K562 (cell line): ENCODE results near the gene HTR3B. TPM values are rescaled to one million over a fixed set of nuclear protein-coding genes. Genes with fewer than 3 reads are reported as not detected.

Source experiments
- ATAC-seq: fragments of 200-7000 bp; cut with Tn5 transposase; 3 replicates; pipeline ENCODE4 v1.9.1; 2020; ENCODE audit warnings: moderate library complexity
- BruUV-seq: library from RNA; stranded (reverse); fragments of 400-500 nt; replicated peaks from 2 replicates; lab custom pipeline; 2021; lab: Mats Ljungman, UMichigan
- CTCF ChIA-PET: fragments of 300-600 bp; formaldehyde crosslinking; extraction: SDS; loops from one replicate; lab custom pipeline; 2021; ENCODE audit warnings: low intra/inter-chr PET ratio; lab: Yijun Ruan, JAX
- POLR2A ChIA-PET: fragments of 300-600, 350-650 bp; sonication (Branson Sonifier 250); formaldehyde crosslinking; extraction: SDS; loops from one replicate; lab custom pipeline; 2021; ENCODE audit warnings: antibody characterized with exemption, inconsistent platforms; lab: Yijun Ruan, JAX
- DNase-seq, 4 experiments: peaks; one replicate each; pipeline versions ENCODE4 v3.0.0 to v3.0.0-alpha.2; 2011 to 2018; ENCODE audit warnings: low spot score in 3 of 4, mixed read lengths in 3 of 4; ENCODE audit errors: extremely low read depth in 1 of 4
- FAIRE-seq: peaks from 2 replicates; lab custom pipeline; 2011; peaks lifted over from hg19 to GRCh38; lab: Jason Lieb, UNC
- H2AFZ ChIP-seq: 2 replicates; pipeline ENCODE4 v1.6.0; 2011; ENCODE audit warnings: low read depth, low read length, control low read depth, inconsistent platforms
- H3K27ac ChIP-seq: fragments of 200-600 bp; 3 replicates; pipeline ENCODE4 v1.8.0; 2011; ENCODE audit warnings: low read depth, mild to moderate bottlenecking, control low read depth, inconsistent platforms, low read length, moderate library complexity, mixed read lengths; ENCODE audit errors: extremely low read depth
- H3K27me3 ChIP-seq, 2 experiments: fragments of 300-600 bp in 1 of 2; 2 replicates in 1 of 2; 3 replicates in 1 of 2; pipeline versions ENCODE4 v1.6.0 to v1.8.0; 2011; ENCODE audit warnings: inconsistent platforms in 2 of 2, low read length in 2 of 2, mild to moderate bottlenecking in 1 of 2, mixed read lengths in 1 of 2, moderate library complexity in 1 of 2; ENCODE audit not compliant: control insufficient read depth in 2 of 2, insufficient read depth in 2 of 2
- H3K36me3 ChIP-seq: fragments of 300-600 bp; 3 replicates; pipeline ENCODE4 v1.8.0; 2011; ENCODE audit warnings: mild to moderate bottlenecking, low read length, inconsistent platforms; ENCODE audit not compliant: control insufficient read depth, insufficient read depth
- H3K4me1 ChIP-seq, 2 experiments: fragments of 200-600 bp in 1 of 2; replicated peaks in 1 of 2; 2 replicates in 1 of 2; 3 replicates in 1 of 2; pipeline versions ENCODE4 v1.5.1 to v1.8.0; 2011; ENCODE audit warnings: inconsistent platforms in 2 of 2, low read length in 2 of 2, mild to moderate bottlenecking in 1 of 2, mixed read lengths in 1 of 2, moderate library complexity in 1 of 2; ENCODE audit not compliant: control insufficient read depth in 2 of 2, insufficient read depth in 2 of 2
- H3K4me2 ChIP-seq: 2 replicates; pipeline ENCODE4 v1.6.1; 2011; ENCODE audit warnings: low read length, control low read depth, inconsistent platforms, mixed read lengths; ENCODE audit not compliant: insufficient read depth
- H3K4me3 ChIP-seq: fragments of 200-600 bp; sonication (generic), shearing (Covaris generic); 2 replicates; pipeline ENCODE4 v1.5.1; 2016; ENCODE audit warnings: control low read depth, inconsistent platforms
- H3K79me2 ChIP-seq: fragments of 200-600 bp; 3 replicates; pipeline ENCODE4 v1.8.0; 2011; ENCODE audit warnings: low read length, inconsistent platforms; ENCODE audit not compliant: control insufficient read depth, insufficient read depth
- H3K9ac ChIP-seq, 2 experiments: 2 replicates each; pipeline versions ENCODE4 v1.6.0 to v1.6.1; 2011; ENCODE audit warnings: low read depth in 2 of 2, low read length in 2 of 2, control low read depth in 1 of 2, inconsistent platforms in 1 of 2, mild to moderate bottlenecking in 1 of 2, mixed read lengths in 1 of 2; ENCODE audit not compliant: insufficient read depth in 1 of 2
- H3K9me1 ChIP-seq: one replicate; pipeline ENCODE4 v1.6.0; 2011; ENCODE audit warnings: inconsistent platforms, mild to moderate bottlenecking, low read length, moderate library complexity; ENCODE audit not compliant: control insufficient read depth, insufficient read depth
- H3K9me3 ChIP-seq: replicated peaks from 2 replicates; pipeline ENCODE4 v1.5.1; 2011; ENCODE audit warnings: low read depth, low read length, inconsistent platforms; ENCODE audit not compliant: control insufficient read depth, insufficient read depth
- H4K20me1 ChIP-seq: replicated peaks from 2 replicates; pipeline ENCODE4 v1.6.1; 2011; ENCODE audit warnings: low read length, inconsistent platforms, mixed read lengths; ENCODE audit not compliant: control insufficient read depth, insufficient read depth
- AFF1 ChIP-seq, 2 experiments: fragments of 450-650 bp; IDR thresholded peaks; 2 replicates each; pipeline ENCODE4 v1.6.1; 2018; ENCODE audit warnings: mild to moderate bottlenecking in 2 of 2, low read depth in 1 of 2; ENCODE audit not compliant: partially characterized antibody in 2 of 2
- ARID1B ChIP-seq: fragments of 450-650 bp; IDR thresholded peaks from 2 replicates; pipeline ENCODE4 v1.6.1; 2016; ENCODE audit warnings: antibody characterized with exemption, mild to moderate bottlenecking, inconsistent platforms
- COPS2 ChIP-seq: fragments of 450-650 bp; conservative IDR thresholded peaks from 2 replicates; pipeline ENCODE4 v1.6.1; 2016; ENCODE audit warnings: mild to moderate bottlenecking, moderate library complexity
- HNRNPLL ChIP-seq: fragments of 200-400 bp; formaldehyde crosslinking; IDR thresholded peaks from 2 replicates; pipeline ENCODE4 v1.6.1; 2017; ENCODE audit warnings: low read length, low read depth, mild to moderate bottlenecking; ENCODE audit not compliant: poor library complexity, severe bottlenecking
- POLR2AphosphoS5 ChIP-seq: IDR thresholded peaks from 2 replicates; pipeline ENCODE4 v1.6.1; 2011; ENCODE audit warnings: mild to moderate bottlenecking, low read depth, low read length, moderate library complexity; ENCODE audit not compliant: control insufficient read depth, insufficient read depth
- WGBS: fragments of 100-300 bp; shearing (Covaris generic); methylation state at CpG from one replicate; pipeline ENCODE4 v1.1.6; 2016; ENCODE audit warnings: low coverage, mixed read lengths; ENCODE audit not compliant: insufficient coverage; ENCODE audit errors: missing lambda C conversion rate; 5-methylcytosine and 5-hydroxymethylcytosine counted together
- in situ Hi-C: fragments of 300-500 bp; cut with MboI; formaldehyde crosslinking; loops from 4 replicates; pipeline ENCODE4 v1.15.0; 2018; ENCODE audit warnings: inconsistent platforms, mixed read lengths
- intact Hi-C: fragments of 100-400 bp; cut with micrococcal nuclease; formaldehyde crosslinking; loops from 2 replicates; pipeline ENCODE4 v1.14.2; 2022
- polyA plus RNA-seq, 8 experiments: library from polyadenylated mRNA; depleted of rRNA in 4 of 8; stranded (reverse) in 5 of 8; unstranded in 3 of 8; fragments of >200 nt; fragmentation: Nextera tagmentation in 2 of 8; fragmentation: Illumina TruSeq in 1 of 8; extraction: Ambion mirVana in 2 of 8; extraction: Trizol in 1 of 8; gene quantifications; 2 replicates each; pipeline versions ENCODE4 v1.2.1 to v1.2.3, GENCODE V29; 2011 to 2014; ENCODE audit warnings: inconsistent platforms in 1 of 8, missing spikeins in 1 of 8
- total RNA-seq, 7 experiments: library from RNA; depleted of rRNA in 6 of 7; stranded (reverse); fragments of >200 nt in 6 of 7; fragmentation: Illumina TruSeq in 2 of 7; extraction: Trizol in 2 of 7; gene quantifications; 2 replicates each; pipeline versions ENCODE4 v1.2.1 to v1.2.3, GENCODE V29; 2011 to 2021; ENCODE audit warnings: low replicate concordance in 1 of 7

Gene HTR3B
- total and polyA plus RNA-seq, 9 of the 15 experiments (the other 6 are each of a cell fraction or from before 2014, with no cell fraction given), result not detected

DNA sequence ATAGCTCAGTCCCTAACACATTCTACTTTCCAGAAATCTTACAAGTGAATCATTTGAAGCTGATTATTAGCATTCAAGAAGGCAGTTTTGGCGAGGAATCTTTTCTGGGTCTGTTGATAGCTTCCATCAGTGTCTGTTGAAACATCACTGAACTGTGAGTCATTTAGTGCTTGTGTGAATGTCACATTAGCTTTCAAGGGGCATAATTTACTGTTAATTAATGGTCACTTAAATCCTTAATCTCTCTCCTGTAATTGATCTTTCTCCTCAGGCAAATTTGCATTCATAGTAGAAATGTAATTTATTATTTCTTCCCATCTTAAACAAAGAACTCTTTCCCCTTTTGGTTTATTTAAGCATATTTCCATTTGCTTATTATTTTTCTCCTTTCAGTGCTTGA lies 2.6 kb downstream of the HTR3B start:
- in situ Hi-C loops, result no loop called here
- H3K79me2 ChIP-seq, result no peaks in the 10 kb centered on the region
- CTCF ChIA-PET, result no interaction called here
- no peak overlapping the region for H3K4me3 ChIP-seq
- H3K9ac ChIP-seq, result no peak overlapping the region
- H3K27ac ChIP-seq, result no peak overlapping the region
- TF ChIP-seq HNRNPLL, result no peak
- no peak overlapping the region for H3K4me2 ChIP-seq
- no TSS peak for BruUV-seq
- FAIRE-seq, result no peak
- no peak for ATAC-seq
- WGBS, result 0% methylated on average over 1 of the region's 1 CpG
- H3K9me3 ChIP-seq, result no peaks in the 10 kb centered on the region
- intact Hi-C loops, result no loop called here
- H3K4me1 ChIP-seq, result no peaks in the 10 kb centered on the region; a peak in 1 of 5 replicates
- no peaks in the 10 kb centered on the region for H3K9me1 ChIP-seq
- H2AFZ ChIP-seq, result no peak overlapping the region
- POLR2A ChIA-PET, result interaction anchor here (0.8 to 1.2 kb wide), 3 partner anchors 11 to 168 kb away, joined by 3 to 4 read pairs (median 4); no protein-coding TSS in a partner anchor
- DNase-seq, result no peak
- no peaks in the 10 kb centered on the region for H4K20me1 ChIP-seq
- no peaks in the 10 kb centered on the region for H3K36me3 ChIP-seq
- peaks cover 33 to 47% of the 10 kb centered on the region in 2 experiments for H3K27me3 ChIP-seq

GRCh38 chr11:113907681-113908080 lies 3.1 kb downstream of the HTR3B start:
- BruUV-seq, result no TSS peak
- no peak overlapping the region for H2AFZ ChIP-seq
- POLR2A ChIA-PET, result interaction anchor here (1.0 kb wide), 1 partner anchor 11 kb away, joined by 3 read pairs; no protein-coding TSS in a partner anchor
- FAIRE-seq (no peak), ATAC-seq (no peak), DNase-seq (no peak)
- no peaks in the 10 kb centered on the region for H4K20me1 ChIP-seq
- CTCF ChIA-PET, result no interaction called here
- in situ Hi-C loops (no loop called here), intact Hi-C loops (no loop called here)
- no peaks in the 10 kb centered on the region; a peak in 1 of 5 replicates for H3K4me1 ChIP-seq
- no peaks in the 10 kb centered on the region for H3K79me2 ChIP-seq
- WGBS, result 4% methylated on average over 8 of the region's 8 CpGs
- no peaks in the 10 kb centered on the region for H3K9me3 ChIP-seq
- H3K4me2 ChIP-seq, result no peak overlapping the region
- H3K4me3 ChIP-seq, result no peak overlapping the region
- no peaks in the 10 kb centered on the region for H3K36me3 ChIP-seq
- peaks cover 33 to 42% of the 10 kb centered on the region in 2 experiments for H3K27me3 ChIP-seq
- H3K9ac ChIP-seq, result no peak overlapping the region
- H3K27ac ChIP-seq, result no peak overlapping the region
- TF ChIP-seq ARID1B (no peak), POLR2AphosphoS5 (no peak), AFF1 (IDR thresholded peaks at IDR 0.05; ENCODE audit: low read depth in 1 of 2, partially characterized antibody in 2 of 2) (no peak), COPS2 (no peak)
- no peaks in the 10 kb centered on the region for H3K9me1 ChIP-seq
